Stimulated activated CD8-positive, alpha-beta memory T cell treated with anti-CD3 and anti-CD28 coated beads, Interleukin-15, amount 100 ng/mL, for 48 hours (primary cell): ENCODE data around the gene TOP2A.
"Not testable (repeated sequence)": the region's sequence is repeated elsewhere in the genome, so short reads cannot be mapped to it uniquely, and the experiment has no call there.

Experiments used
- DNase-seq, 2 donors: peaks; one replicate each; pipeline ENCODE4 v3.0.0-alpha.2; 2020; ENCODE audit warnings: low read depth in 2 of 2

TOP2A gene

DNA sequence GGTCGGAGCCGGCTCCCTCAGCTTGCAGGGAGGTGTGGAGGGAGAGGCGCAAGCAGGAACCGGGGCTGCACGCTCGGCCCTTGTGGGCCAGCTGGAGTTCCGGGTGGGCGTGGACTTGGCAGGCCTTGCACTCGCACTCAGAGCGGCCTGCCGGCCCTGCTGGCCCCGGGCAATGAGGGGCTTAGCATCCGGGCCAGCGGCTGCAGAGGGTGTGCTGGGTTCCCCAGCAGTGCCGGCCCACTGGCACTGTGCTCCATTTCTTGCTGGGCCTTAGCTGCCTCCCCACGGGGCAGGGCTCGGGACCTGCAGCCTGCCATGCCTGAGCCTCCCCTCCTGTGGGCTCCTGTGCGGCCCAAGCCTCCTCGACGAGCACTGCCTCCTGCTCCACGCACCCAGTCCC, 41.9 kb downstream of the TOP2A start:
- not testable (repeated sequence) for DNase-seq

GRCh38 chr17:40374821-40375498, 42.7 kb downstream of the TOP2A start:
- no peak for DNase-seq

GRCh38 chr17:40373999-40374398, 43.7 kb downstream of the TOP2A start:
- no peak for DNase-seq

- no peak for DNase-seq
Observed at GRCh38 chr17:40373324-40373723, 44.4 kb downstream of the TOP2A start.

DNA sequence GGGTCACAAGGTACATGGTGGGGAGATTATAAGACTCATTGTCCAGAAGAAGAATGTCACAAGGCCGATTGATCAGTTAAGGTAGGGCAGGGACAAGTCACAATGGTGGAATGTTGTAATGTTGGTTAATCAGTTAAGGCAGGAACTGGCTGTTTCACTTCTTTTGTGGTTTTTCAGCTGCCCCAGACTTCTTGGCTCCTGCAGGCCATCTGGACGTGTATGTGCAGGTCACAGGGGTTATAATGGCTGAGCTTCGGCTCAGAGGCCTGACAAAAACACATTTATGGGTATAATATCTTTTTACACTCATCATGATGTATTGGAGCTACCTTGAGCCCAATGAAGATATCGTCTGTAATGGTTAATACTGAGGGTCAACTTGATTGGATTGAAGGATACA, 45.1 kb downstream of the TOP2A start:
- not testable (repeated sequence) for DNase-seq

GRCh38 chr17:40372031-40372430, 45.7 kb downstream of the TOP2A start:
- DNase-seq: no peak

DNA sequence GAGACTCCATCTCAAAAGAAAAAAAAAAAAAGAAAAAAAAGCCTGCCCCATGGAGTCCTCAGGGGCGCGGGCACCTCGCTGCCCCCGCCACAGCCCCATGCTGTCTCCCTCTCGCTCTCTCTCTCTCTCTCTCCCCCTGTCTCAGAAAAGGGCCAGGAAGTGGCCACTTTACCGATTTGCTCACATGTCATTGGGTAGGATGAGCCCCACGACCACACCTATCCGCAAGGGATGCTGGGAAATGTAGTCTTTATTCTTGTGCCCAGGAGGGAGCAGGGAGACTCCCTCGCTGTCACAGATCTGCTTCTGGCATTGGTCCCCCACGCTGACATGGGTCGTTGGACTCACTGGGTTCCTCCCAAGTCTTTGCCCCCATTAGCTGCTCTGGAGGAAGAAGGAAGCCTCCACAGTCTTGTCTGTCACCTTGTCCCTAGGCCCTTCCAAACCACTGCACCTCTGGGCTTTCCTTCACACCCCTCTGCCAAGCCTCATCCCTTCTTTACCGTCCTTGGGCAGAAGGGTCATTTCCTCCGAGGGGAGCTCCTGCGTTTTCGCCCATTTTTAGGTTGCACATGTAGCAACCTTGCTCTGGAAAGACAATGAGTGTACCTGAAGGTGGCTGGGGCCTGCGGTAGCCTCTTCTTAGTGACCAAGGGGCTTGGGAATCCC, 46.3 kb downstream of the TOP2A start:
- no peak for DNase-seq

- DNase-seq: no peak
Observed at GRCh38 chr17:40369923-40370322, 47.8 kb downstream of the TOP2A start.

DNA sequence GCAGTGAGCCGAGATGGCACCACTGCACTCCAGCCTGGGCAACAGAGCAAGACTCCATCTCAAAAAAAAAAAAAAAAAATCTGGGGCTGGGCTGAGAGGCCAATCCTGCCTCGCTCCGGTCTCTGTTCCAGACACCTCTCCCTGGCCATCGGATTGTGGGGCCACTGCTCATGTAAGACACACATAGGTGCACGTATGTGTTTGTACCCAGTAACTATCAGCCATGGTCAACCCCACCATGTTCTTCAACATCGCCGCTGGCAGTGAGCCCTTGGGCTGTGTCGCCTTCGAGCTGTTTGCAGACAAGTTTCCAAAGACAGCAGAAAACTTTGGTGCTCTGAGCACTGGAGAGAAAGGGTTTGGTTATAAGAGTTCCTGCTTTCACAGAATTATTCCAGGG, 50.0 kb downstream of the TOP2A start:
- DNase-seq: not testable (repeated sequence)

- DNase-seq: no peak
Observed at GRCh38 chr17:40366861-40367518, 50.7 kb downstream of the TOP2A start.

GRCh38 chr17:40366076-40366860, 51.4 kb downstream of the TOP2A start:
- no peak for DNase-seq

DNA sequence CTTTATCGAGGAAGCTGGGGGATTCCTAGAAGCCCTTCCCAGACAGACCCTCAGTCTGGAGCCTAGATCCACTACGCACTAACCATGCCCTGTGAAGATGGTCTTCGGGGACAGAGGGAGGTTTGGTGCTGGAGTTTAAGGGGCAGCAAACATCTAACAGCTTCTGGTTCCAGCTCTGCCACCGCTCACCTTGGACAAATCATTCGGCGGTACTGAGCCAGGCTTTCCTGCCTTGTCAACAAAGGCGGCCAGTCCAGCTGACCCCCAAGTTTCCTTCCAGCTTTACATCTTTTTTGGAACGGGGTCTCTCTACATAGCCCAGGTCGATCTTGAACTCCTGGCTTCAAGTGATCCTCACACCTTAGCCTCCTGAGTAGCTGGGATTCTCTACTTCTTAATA, 52.8 kb downstream of the TOP2A start:
- DNase-seq: no peak

GRCh38 chr17:40364121-40364861, 53.4 kb downstream of the TOP2A start, which contains the start of gene GJD3:
Gene GJD3, minus strand, starts transcription at chr17:40364737. Its CDS starts 922 bp downstream, at chr17:40363815.
- no peak for DNase-seq

- no peak for DNase-seq
Observed at GRCh38 chr17:40363111-40363827, 54.4 kb downstream of the TOP2A start.

DNA sequence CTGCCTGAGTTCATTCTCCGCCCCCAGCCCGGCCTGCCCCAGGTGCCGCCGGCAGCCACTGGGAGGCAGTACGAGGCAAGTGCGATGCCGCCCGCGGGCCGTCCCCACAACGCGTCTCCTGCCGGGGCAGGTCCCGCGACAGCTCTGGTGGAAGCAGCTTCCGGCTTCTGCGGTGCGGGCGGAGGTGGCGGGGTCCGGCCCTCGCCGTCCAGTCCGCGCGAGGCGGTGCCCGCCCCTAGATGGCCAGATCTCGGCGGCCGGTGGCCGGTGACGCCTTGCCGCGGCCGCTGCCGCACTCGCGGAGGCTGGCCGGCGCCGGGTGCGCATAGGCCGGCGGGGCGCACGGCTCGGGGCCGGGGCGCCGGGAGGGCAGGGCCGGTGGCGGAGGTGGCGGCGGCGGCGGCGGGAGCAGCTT, 55.0 kb downstream of the TOP2A start:
- DNase-seq: peak; percentile 77 to 79

- no peak for DNase-seq
Observed at GRCh38 chr17:40361925-40362695, 55.6 kb downstream of the TOP2A start.

DNA sequence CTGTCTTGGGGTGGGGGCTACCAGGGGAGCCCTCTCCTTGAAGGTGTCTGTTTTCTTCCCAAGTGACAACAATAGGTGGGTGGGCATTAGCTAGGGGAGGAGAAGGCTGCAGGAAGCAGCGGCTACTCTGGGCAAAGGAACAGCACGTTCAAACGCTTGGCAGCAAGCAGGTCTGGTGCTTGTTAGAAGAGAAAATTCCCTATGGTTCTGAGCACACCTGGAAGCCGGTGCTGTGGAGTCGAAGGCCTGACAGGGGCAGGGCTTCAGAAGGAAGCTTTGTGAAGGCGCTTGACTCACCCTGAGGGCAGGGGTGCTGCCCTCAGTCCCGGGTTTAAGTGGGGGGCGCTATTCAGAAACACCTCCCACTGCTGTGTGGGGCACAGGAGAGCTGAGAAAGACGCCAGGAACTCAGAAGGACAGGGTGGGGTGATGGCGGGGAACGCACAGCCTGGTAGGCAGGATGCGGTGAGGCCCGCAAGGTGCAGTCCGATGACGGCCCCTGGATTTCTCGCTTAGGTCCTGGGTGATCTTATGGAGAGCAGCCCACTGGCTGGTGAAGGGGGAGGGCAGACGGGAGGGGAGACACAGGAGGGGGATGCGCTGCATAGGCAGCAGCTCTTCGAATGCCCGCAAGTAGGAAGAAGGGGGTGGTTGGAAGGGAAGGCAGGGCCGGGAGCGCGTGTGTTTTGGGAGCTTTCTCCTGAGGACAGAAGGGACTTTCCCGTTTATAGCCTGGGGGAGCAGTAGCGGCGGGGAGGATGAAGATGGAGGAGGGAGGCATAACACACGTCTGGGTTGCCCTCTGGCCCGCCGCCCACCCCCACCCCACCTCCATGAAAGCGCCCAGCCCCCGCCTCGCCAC, 56.4 kb downstream of the TOP2A start:
- no peak for DNase-seq

- DNase-seq: no peak
Observed at GRCh38 chr17:40360091-40360490, 57.6 kb downstream of the TOP2A start.
